B cell (primary cell): Measurements from ENCODE around the gene TJAP1. TPM values are rescaled to one million over a fixed set of nuclear protein-coding genes. Genes with fewer than 3 reads are reported as not detected.

Source experiments
- ATAC-seq: fragments of 200-7000 bp; cut with Tn5 transposase; one replicate; pipeline ENCODE4 v1.10.0; 2021; ENCODE audit warnings: low read depth, mild to moderate bottlenecking, moderate number of reproducible peaks, moderate library complexity
- CTCF ChIA-PET: fragments of 350-600 bp; sonication (Branson Sonifier 250); formaldehyde crosslinking; loops from one replicate; lab custom pipeline; 2021; ENCODE audit warnings: antibody characterized with exemption, inconsistent platforms; lab: Charles Lee
- POLR2A ChIA-PET: fragments of 350-600 bp; sonication (Branson Sonifier 250); formaldehyde crosslinking; loops from one replicate; lab custom pipeline; 2021; ENCODE audit warnings: antibody characterized with exemption; lab: Charles Lee
- DNase-seq: peaks from one replicate; pipeline ENCODE4 v3.0.0; 2013
- H2AFZ ChIP-seq: 2 replicates; pipeline ENCODE4 v1.6.1; 2012; ENCODE audit warnings: mild to moderate bottlenecking, low read depth, low read length; ENCODE audit not compliant: insufficient read depth, poor library complexity, severe bottlenecking
- H3K27ac ChIP-seq, 2 donors: 1 replicate in 1 of 2; 2 replicates in 1 of 2; pipeline ENCODE4 v1.5.1; 2012 to 2013; ENCODE audit warnings: low read length in 2 of 2, mild to moderate bottlenecking in 2 of 2, moderate library complexity in 1 of 2
- H3K27me3 ChIP-seq, 4 experiments: fragments of 200-600 bp in 1 of 4; sonication (generic) in 1 of 4; replicated peaks in 1 of 4; 1 replicate in 2 of 4; 2 replicates in 2 of 4; pipeline versions ENCODE4 v1.6.1 to v1.7.0; 2013 to 2016; ENCODE audit warnings: low read length in 3 of 4, mild to moderate bottlenecking in 2 of 4, mixed read lengths in 1 of 4, moderate library complexity in 1 of 4; ENCODE audit not compliant: insufficient read depth in 4 of 4, control insufficient read depth in 3 of 4; ENCODE audit errors: control extremely low read depth in 1 of 4
- H3K36me3 ChIP-seq, 2 experiments: replicated peaks in 1 of 2; 1 replicate in 1 of 2; 2 replicates in 1 of 2; pipeline versions ENCODE4 v1.6.1 to v1.7.1; 2013; ENCODE audit warnings: low read length in 1 of 2; ENCODE audit not compliant: insufficient read depth in 2 of 2, control insufficient read depth in 1 of 2; ENCODE audit errors: control extremely low read depth in 1 of 2, extremely low read depth in 1 of 2
- H3K4me1 ChIP-seq, 2 donors: fragments of 200-600 bp in 1 of 2; sonication (generic) in 1 of 2; 1 replicate in 1 of 2; 2 replicates in 1 of 2; pipeline versions ENCODE4 v1.5.1 to v1.6.1; 2013 to 2017; ENCODE audit warnings: low read length in 2 of 2; ENCODE audit not compliant: control insufficient read depth in 2 of 2, insufficient read depth in 2 of 2
- H3K4me2 ChIP-seq: replicated peaks from 2 replicates; pipeline ENCODE3; 2012; ENCODE audit warnings: mild to moderate bottlenecking, low read depth, low read length; ENCODE audit not compliant: poor library complexity, severe bottlenecking
- H3K4me3 ChIP-seq, 5 experiments: fragments of 200-600 bp in 1 of 5; sonication (generic) in 1 of 5; 1 replicate in 3 of 5; 2 replicates in 2 of 5; pipeline versions ENCODE4 v1.5.1 to v1.7.0; 2011 to 2016; ENCODE audit warnings: low read length in 4 of 5, mild to moderate bottlenecking in 4 of 5, low read depth in 2 of 5, control low read depth in 1 of 5, moderate library complexity in 1 of 5; ENCODE audit not compliant: insufficient read depth in 1 of 5; ENCODE audit errors: control extremely low read depth in 1 of 5, extremely low read depth in 1 of 5
- H3K79me2 ChIP-seq: fragments of 200-600 bp; sonication (generic); one replicate; pipeline ENCODE4 v1.6.0; 2016; ENCODE audit warnings: low read length; ENCODE audit not compliant: control insufficient read depth, insufficient read depth
- H3K9ac ChIP-seq: fragments of 200-600 bp; sonication (generic); 2 replicates; pipeline ENCODE4 v1.6.1; 2017; ENCODE audit warnings: mild to moderate bottlenecking, low read length, moderate library complexity
- H3K9me3 ChIP-seq, 3 donors: one replicate each; pipeline versions ENCODE4 v1.6.1 to v1.7.1; 2013; ENCODE audit warnings: low read length in 2 of 3; ENCODE audit not compliant: control insufficient read depth in 2 of 3, insufficient read depth in 1 of 3; ENCODE audit errors: control extremely low read depth in 1 of 3
- H4K20me1 ChIP-seq: 2 replicates; pipeline ENCODE4 v1.6.0; 2012; ENCODE audit warnings: mild to moderate bottlenecking, low read length; ENCODE audit not compliant: insufficient read depth, control insufficient read depth, poor library complexity, severe bottlenecking
- H3K27ac Mint-ChIP-seq: one replicate; pipeline ENCODE4 v1.8.0; 2021; ENCODE audit warnings: mixed read lengths
- H3K27me3 Mint-ChIP-seq: one replicate; pipeline ENCODE4 v1.8.0; 2021; ENCODE audit warnings: mixed read lengths
- H3K4me1 Mint-ChIP-seq: one replicate; pipeline ENCODE4 v1.8.0; 2021; ENCODE audit warnings: mixed read lengths
- H3K4me3 Mint-ChIP-seq: one replicate; pipeline ENCODE4 v1.8.0; 2021; ENCODE audit warnings: mixed read lengths
- H3K9me3 Mint-ChIP-seq: one replicate; pipeline ENCODE4 v1.8.0; 2022; ENCODE audit warnings: mixed read lengths; ENCODE audit not compliant: insufficient read depth
- EZH2 ChIP-seq: IDR thresholded peaks from 2 replicates; pipeline ENCODE4 v1.6.1; 2012; ENCODE audit warnings: borderline replicate concordance, low read depth, mild to moderate bottlenecking, moderate library complexity, low read length; ENCODE audit not compliant: insufficient read depth, poor library complexity, severe bottlenecking
- WGBS: methylation state at CpG from one replicate; pipeline ENCODE4 v1.1.5; 2013; ENCODE audit warnings: missing lambda C conversion rate; ENCODE audit not compliant: insufficient coverage; 5-methylcytosine and 5-hydroxymethylcytosine counted together
- intact Hi-C: fragments of 100-400 bp; cut with micrococcal nuclease; formaldehyde crosslinking; loops from one replicate; pipeline ENCODE4 v1.10.0; 2022
- polyA plus RNA-seq: library from polyadenylated mRNA; depleted of rRNA; stranded (reverse); fragments of >200 nt; gene quantifications from 2 replicates; pipeline ENCODE4 v1.2.3, GENCODE V29; 2012
- total RNA-seq, 2 donors: library from RNA; stranded (reverse); fragments of 120-200 nt in 1 of 2; gene quantifications; 1 replicate in 1 of 2; 2 replicates in 1 of 2; pipeline versions ENCODE4 v1.2.3 to v1.2.4, GENCODE V29; 2013 to 2022
- TF ChIP-seq, protein P1 (sequence below): fragments of 200-600 bp; IDR thresholded peaks from one replicate; pipeline ENCODE4 v1.8.0; 2022; ENCODE audit warnings: antibody characterized with exemption, mild to moderate bottlenecking

TJAP1 gene
- total and polyA plus RNA-seq, 2 donors (not counting 1 experiment from before 2014, with no cell fraction given) = 59.1 to 70.7 TPM

DNA sequence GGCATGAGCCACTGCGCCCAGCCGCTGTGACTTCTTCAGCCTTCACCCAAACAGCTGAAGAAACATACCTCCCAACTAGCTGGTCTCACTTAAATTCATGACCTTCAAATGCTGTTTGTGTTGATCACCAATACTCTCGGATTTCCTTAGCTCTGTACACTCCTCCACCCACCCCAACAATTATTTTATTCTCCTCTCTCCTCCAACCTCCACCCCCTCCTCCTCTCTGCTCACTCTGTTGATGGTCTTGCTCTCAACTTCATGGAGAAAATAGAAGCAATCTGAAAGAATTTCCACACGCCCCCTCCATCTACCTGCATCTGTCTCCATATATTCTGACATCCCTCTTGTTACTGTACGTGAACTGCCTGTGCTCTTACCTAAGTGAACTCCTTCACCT, 15.4 kb upstream of the TJAP1 start:
- no peak overlapping the region for H3K4me3 Mint-ChIP-seq
- TF ChIP-seq EZH2 = no peak
- TF ChIP-seq, protein P1, sequence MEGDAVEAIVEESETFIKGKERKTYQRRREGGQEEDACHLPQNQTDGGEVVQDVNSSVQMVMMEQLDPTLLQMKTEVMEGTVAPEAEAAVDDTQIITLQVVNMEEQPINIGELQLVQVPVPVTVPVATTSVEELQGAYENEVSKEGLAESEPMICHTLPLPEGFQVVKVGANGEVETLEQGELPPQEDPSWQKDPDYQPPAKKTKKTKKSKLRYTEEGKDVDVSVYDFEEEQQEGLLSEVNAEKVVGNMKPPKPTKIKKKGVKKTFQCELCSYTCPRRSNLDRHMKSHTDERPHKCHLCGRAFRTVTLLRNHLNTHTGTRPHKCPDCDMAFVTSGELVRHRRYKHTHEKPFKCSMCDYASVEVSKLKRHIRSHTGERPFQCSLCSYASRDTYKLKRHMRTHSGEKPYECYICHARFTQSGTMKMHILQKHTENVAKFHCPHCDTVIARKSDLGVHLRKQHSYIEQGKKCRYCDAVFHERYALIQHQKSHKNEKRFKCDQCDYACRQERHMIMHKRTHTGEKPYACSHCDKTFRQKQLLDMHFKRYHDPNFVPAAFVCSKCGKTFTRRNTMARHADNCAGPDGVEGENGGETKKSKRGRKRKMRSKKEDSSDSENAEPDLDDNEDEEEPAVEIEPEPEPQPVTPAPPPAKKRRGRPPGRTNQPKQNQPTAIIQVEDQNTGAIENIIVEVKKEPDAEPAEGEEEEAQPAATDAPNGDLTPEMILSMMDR = no peak
- no peaks in the 10 kb centered on the region for H3K36me3 ChIP-seq
- no peak overlapping the region for H2AFZ ChIP-seq
- H3K4me1 ChIP-seq = no peaks in the 10 kb centered on the region
- H3K9ac ChIP-seq = no peak overlapping the region
- H3K9me3 Mint-ChIP-seq = no peaks in the 10 kb centered on the region
- no peak for ATAC-seq
- no peak overlapping the region for H3K4me2 ChIP-seq
- peaks cover 17% of the 10 kb centered on the region for H3K27me3 Mint-ChIP-seq
- H3K27ac ChIP-seq = no peak overlapping the region
- H3K79me2 ChIP-seq = no peaks in the 10 kb centered on the region
- H3K27ac Mint-ChIP-seq = no peak overlapping the region
- intact Hi-C loops = no loop called here
- WGBS = 82% methylated on average over 5 of the region's 5 CpGs
- peaks cover 0 to 24% (median 8%) of the 10 kb centered on the region in 4 experiments for H3K27me3 ChIP-seq
- CTCF ChIA-PET = interaction anchor here (1.0 kb wide), 1 partner anchor 41 kb away, joined by 3 read pairs; no protein-coding TSS in a partner anchor
- DNase-seq = no peak
- no peaks in the 10 kb centered on the region for H4K20me1 ChIP-seq
- H3K4me1 Mint-ChIP-seq = no peaks in the 10 kb centered on the region
- no peak overlapping the region for H3K4me3 ChIP-seq
- POLR2A ChIA-PET = no interaction called here
- peaks cover 0 to 2% (median 0%) of the 10 kb centered on the region in 3 donors for H3K9me3 ChIP-seq

DNA sequence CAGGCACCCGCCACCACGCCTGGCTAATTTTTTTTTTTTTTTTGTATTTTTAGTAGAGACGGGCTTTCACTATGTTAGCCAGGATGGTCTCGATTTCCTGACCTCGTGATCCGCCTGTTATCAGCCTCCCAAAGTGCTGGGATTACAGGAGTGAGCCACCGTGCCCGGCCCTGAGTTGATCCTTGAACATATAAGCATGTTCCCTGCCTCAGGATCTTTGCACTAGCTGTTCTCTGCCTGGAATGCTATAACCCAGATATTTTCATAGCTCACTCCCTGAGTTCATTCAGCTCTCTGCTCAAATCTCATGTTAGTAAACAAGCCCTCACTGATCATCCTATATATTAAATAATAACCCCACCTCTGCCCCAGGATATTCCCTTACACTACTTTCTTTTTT, 13.0 kb upstream of the TJAP1 start:
- Mint-ChIP-seq H3K4me3 (no peak overlapping the region), H3K4me1 (no peaks in the 10 kb centered on the region), H3K9me3 (no peaks in the 10 kb centered on the region), H3K27ac (no peak overlapping the region), H3K27me3 (peaks cover 33% of the 10 kb centered on the region)
- no peak for DNase-seq
- H4K20me1 ChIP-seq = no peaks in the 10 kb centered on the region
- H3K9ac ChIP-seq = no peak overlapping the region
- no peak for TF ChIP-seq EZH2
- TF ChIP-seq, protein P1 = no peak
- no peak overlapping the region for H3K27ac ChIP-seq
- H3K79me2 ChIP-seq = no peaks in the 10 kb centered on the region
- H2AFZ ChIP-seq = no peak overlapping the region
- ChIA-PET CTCF (interaction anchor here (0.7 kb wide), 1 partner anchor 36 kb away, joined by 4 read pairs; no protein-coding TSS in a partner anchor), POLR2A (interaction anchor here (0.7 kb wide), 1 partner anchor 14 kb away, joined by 4 read pairs; no protein-coding TSS in a partner anchor)
- 92% methylated on average over 2 of the region's 8 CpGs for WGBS
- peaks cover 0 to 33% (median 10%) of the 10 kb centered on the region in 4 experiments for H3K27me3 ChIP-seq
- no peaks in the 10 kb centered on the region for H3K4me1 ChIP-seq
- no peak overlapping the region for H3K4me3 ChIP-seq
- H3K36me3 ChIP-seq = no peaks in the 10 kb centered on the region
- no peak overlapping the region for H3K4me2 ChIP-seq
- intact Hi-C loops = no loop called here
- ATAC-seq = no peak
- H3K9me3 ChIP-seq = no peaks in the 10 kb centered on the region
